T-helper 2 cell (primary cell): ENCODE measurements around the gene RBM19.
A peak's percentile ranks its signal among the peaks of the same experiment; 100 is the strongest.
"Not testable (repeated sequence)": the region's sequence is repeated elsewhere in the genome, so short reads cannot be mapped to it uniquely, and the experiment has no call there.

Experiments used
- DNase-seq, 5 experiments: peaks; one replicate each; pipeline versions ENCODE4 v3.0.0 to v3.0.0-alpha.2; 2012 to 2022

The RBM19 gene

GRCh38 chr12:113926788-113927187 lies 39.3 kb downstream of the RBM19 start:
- DNase-seq, result peak in 1 of 5 experiments; percentile 8

- no peak for DNase-seq
Measured at GRCh38 chr12:113924341-113924740, 41.8 kb downstream of the RBM19 start.

GRCh38 chr12:113923251-113923650 lies 42.9 kb downstream of the RBM19 start:
- DNase-seq, result no peak

- no peak for DNase-seq
Measured at GRCh38 chr12:113921430-113921829, 44.7 kb downstream of the RBM19 start.

- no peak for DNase-seq
Measured at GRCh38 chr12:113919791-113920190, 46.3 kb downstream of the RBM19 start.

GRCh38 chr12:113918306-113918705 lies 47.8 kb downstream of the RBM19 start:
- no peak for DNase-seq

GRCh38 chr12:113917393-113917792 lies 48.7 kb downstream of the RBM19 start:
- DNase-seq, result no peak

- DNase-seq, result no peak
Measured at GRCh38 chr12:113914806-113915205, 51.3 kb downstream of the RBM19 start.

GRCh38 chr12:113914176-113914575 lies 51.9 kb downstream of the RBM19 start:
- DNase-seq, result no peak

GRCh38 chr12:113912760-113913329 lies 53.3 kb downstream of the RBM19 start:
- peak in 3 of 5 experiments; percentile 17 to 45 (median 20) for DNase-seq

- no peak for DNase-seq
Measured at GRCh38 chr12:113911971-113912759, 54.0 kb downstream of the RBM19 start.

- DNase-seq, result no peak
Measured at GRCh38 chr12:113910751-113911272, 55.3 kb downstream of the RBM19 start.

GRCh38 chr12:113909776-113910420 lies 56.2 kb downstream of the RBM19 start:
- no peak for DNase-seq

- DNase-seq, result no peak
Measured at GRCh38 chr12:113908584-113909100, 57.5 kb downstream of the RBM19 start.

GRCh38 chr12:113907446-113908180 lies 58.5 kb downstream of the RBM19 start:
- no peak for DNase-seq

- no peak for DNase-seq
Measured at GRCh38 chr12:113906411-113907200, 59.5 kb downstream of the RBM19 start.

GRCh38 chr12:113905829-113906228 lies 60.3 kb downstream of the RBM19 start:
- DNase-seq, result no peak

GRCh38 chr12:113903381-113903863 lies 62.7 kb downstream of the RBM19 start:
- no peak for DNase-seq

GRCh38 chr12:113901319-113901718 lies 64.8 kb downstream of the RBM19 start:
- DNase-seq, result not testable (repeated sequence)

- no peak for DNase-seq
Measured at GRCh38 chr12:113900716-113901115, 65.4 kb downstream of the RBM19 start.
